Esophagus muscularis mucosa (tissue), 4 donors: ENCODE measurements around the gene NELFA. TPM values are rescaled to one million over a fixed set of nuclear protein-coding genes. Genes with fewer than 3 reads are reported as not detected.
"Not testable (repeated sequence)": the region's sequence is repeated elsewhere in the genome, so short reads cannot be mapped to it uniquely, and the experiment has no call there.

Experiments used
- DNase-seq: peaks from one replicate; pipeline ENCODE4 v3.0.0-alpha.2; 2017; ENCODE audit errors: extremely low spot score
- H3K27ac ChIP-seq, 4 donors: fragments of 200-600 bp; sonication (generic); replicated peaks in 1 of 4; 1 replicate in 3 of 4; 2 replicates in 1 of 4; pipeline ENCODE4 v1.5.1; 2016 to 2019; ENCODE audit warnings: mild to moderate bottlenecking in 1 of 4
- H3K27me3 ChIP-seq, 4 donors: fragments of 200-600 bp; sonication (generic); one replicate each; pipeline versions ENCODE4 v1.5.1 to v1.6.0; 2016 to 2019
- H3K36me3 ChIP-seq, 4 donors: fragments of 200-600 bp; sonication (generic); one replicate each; pipeline ENCODE4 v1.5.1; 2016 to 2019
- H3K4me1 ChIP-seq, 4 donors: fragments of 200-600 bp; sonication (generic); one replicate each; pipeline ENCODE4 v1.5.1; 2016 to 2019
- H3K4me3 ChIP-seq, 4 donors: fragments of 200-600 bp; sonication (generic); 1 replicate in 2 of 4; 2 replicates in 2 of 4; pipeline ENCODE4 v1.5.1; 2016 to 2019; ENCODE audit warnings: mild to moderate bottlenecking in 4 of 4, moderate library complexity in 1 of 4
- H3K9me3 ChIP-seq, 4 donors: fragments of 200-600 bp; sonication (generic); 1 replicate in 3 of 4; 2 replicates in 1 of 4; pipeline ENCODE4 v1.5.1; 2016 to 2019
- EP300 ChIP-seq: sonication (generic); formaldehyde crosslinking; IDR thresholded peaks from one replicate; pipeline ENCODE4 v1.6.1; 2017; ENCODE audit warnings: antibody characterized with exemption
- POLR2A ChIP-seq: fragments of 450-650 bp; IDR thresholded peaks from one replicate; pipeline ENCODE4 v1.6.1; 2017; ENCODE audit warnings: antibody characterized with exemption, moderate library complexity, mild to moderate bottlenecking, low read depth
- POLR2AphosphoS5 ChIP-seq, 2 donors: sonication (generic); formaldehyde crosslinking; IDR thresholded peaks; one replicate each; pipeline ENCODE4 v1.6.1; 2017; ENCODE audit warnings: antibody characterized with exemption in 2 of 2
- WGBS: methylation state at CpG from one replicate; pipeline ENCODE4 v1.1.5; 2018; 5-methylcytosine and 5-hydroxymethylcytosine counted together
- intact Hi-C: fragments of 100-400 bp; cut with DNase I; formaldehyde crosslinking; loops from one replicate; pipeline ENCODE4 v1.15.1; 2023
- total RNA-seq, 4 donors: library from RNA; depleted of rRNA; stranded (reverse); fragments of >200 nt; gene quantifications; one replicate each; pipeline versions ENCODE4 v1.1.0 to v1.2.1, GENCODE V29; 2016
- TF ChIP-seq, protein P1 (sequence below), 3 experiments: fragments of 200-600 bp in 2 of 3; fragments of 450-650 bp in 1 of 3; sonication (generic) in 2 of 3; IDR thresholded peaks; one replicate each; pipeline ENCODE4 v1.5.1; 2017 to 2019; ENCODE audit warnings: antibody characterized with exemption in 3 of 3, mild to moderate bottlenecking in 2 of 3, moderate library complexity in 1 of 3

NELFA gene
- total RNA-seq, 4 donors from 2014 or later, result 15.4 to 23.7 (median 18.7) TPM

GRCh38 chr4:1994938-1995337 lies 13.8 kb downstream of the NELFA start:
- TF ChIP-seq POLR2A, result no peak
- TF ChIP-seq POLR2AphosphoS5 (IDR thresholded peaks at IDR 0.05), result no peak
- TF ChIP-seq, protein P1, sequence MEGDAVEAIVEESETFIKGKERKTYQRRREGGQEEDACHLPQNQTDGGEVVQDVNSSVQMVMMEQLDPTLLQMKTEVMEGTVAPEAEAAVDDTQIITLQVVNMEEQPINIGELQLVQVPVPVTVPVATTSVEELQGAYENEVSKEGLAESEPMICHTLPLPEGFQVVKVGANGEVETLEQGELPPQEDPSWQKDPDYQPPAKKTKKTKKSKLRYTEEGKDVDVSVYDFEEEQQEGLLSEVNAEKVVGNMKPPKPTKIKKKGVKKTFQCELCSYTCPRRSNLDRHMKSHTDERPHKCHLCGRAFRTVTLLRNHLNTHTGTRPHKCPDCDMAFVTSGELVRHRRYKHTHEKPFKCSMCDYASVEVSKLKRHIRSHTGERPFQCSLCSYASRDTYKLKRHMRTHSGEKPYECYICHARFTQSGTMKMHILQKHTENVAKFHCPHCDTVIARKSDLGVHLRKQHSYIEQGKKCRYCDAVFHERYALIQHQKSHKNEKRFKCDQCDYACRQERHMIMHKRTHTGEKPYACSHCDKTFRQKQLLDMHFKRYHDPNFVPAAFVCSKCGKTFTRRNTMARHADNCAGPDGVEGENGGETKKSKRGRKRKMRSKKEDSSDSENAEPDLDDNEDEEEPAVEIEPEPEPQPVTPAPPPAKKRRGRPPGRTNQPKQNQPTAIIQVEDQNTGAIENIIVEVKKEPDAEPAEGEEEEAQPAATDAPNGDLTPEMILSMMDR (IDR thresholded peaks at IDR 0.05), result no peak
- TF ChIP-seq EP300, result no peak
- intact Hi-C loops, result no loop called here
- no peak for DNase-seq
- Histone ChIP-seq H3K4me3 (no peak overlapping the region), H3K27ac (no peak overlapping the region), H3K36me3 (peaks cover 0 to 27% (median 20%) of the 10 kb centered on the region in 4 donors), H3K4me1 (peaks cover 0 to 15% (median 8%) of the 10 kb centered on the region in 4 donors), H3K9me3 (peaks cover 0 to 5% (median 0%) of the 10 kb centered on the region in 4 donors), H3K27me3 (no peaks in the 10 kb centered on the region)
- 91% methylated on average over 1 of the region's 1 CpG for WGBS

DNA sequence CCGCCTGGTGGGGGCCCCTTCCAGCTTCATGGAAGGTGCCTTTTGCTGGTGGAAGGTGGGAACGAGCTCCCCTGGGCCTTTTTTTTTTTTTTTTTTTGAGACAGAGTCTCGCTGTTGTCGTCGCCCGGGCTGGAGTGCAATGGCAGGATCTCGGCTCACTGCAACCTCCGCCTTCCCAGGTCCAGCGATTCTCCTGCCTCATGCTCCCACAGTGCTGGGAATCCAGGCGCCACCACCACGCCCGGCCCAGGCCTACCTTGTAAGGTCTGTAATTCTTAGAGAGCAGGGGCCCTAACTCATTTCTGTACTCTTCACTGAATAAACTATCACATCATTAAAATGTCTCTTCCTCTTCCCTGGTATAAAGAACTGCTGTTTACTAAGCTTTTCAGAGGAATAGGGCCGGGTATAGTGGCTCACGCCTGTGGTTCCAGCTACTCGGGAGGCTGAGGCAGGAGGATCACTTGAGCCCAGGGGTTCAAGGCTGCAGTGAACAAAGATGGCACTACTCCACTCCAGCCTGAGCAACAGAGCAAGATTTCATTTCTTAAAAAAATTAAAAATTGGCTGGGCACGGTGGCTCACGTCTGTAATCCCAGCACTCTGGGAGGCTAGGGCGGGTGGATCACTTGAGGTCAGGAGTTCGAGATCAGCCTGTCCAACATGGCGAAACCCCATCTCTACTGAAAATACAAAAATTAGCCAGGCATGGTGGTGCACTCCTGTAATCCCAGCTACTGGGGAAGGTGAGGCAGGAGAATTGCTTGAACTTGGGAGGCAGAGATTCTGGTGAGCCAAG lies 14.9 kb downstream of the NELFA start:
- DNase-seq, intact Hi-C loops, H3K27me3 ChIP-seq, H3K4me3 ChIP-seq, H3K27ac ChIP-seq, H3K9me3 ChIP-seq: not testable (repeated sequence)
- peaks cover 0 to 15% (median 8%) of the 10 kb centered on the region in 4 donors for H3K4me1 ChIP-seq
- H3K36me3 ChIP-seq, result peaks cover 10 to 37% (median 30%) of the 10 kb centered on the region in 4 donors
- 93% methylated on average over 20 of the region's 20 CpGs for WGBS

GRCh38 chr4:1993169-1993516 lies 15.6 kb downstream of the NELFA start:
- H3K27ac ChIP-seq, result no peak overlapping the region
- H3K4me1 ChIP-seq, result peaks cover 0 to 15% (median 8%) of the 10 kb centered on the region in 4 donors
- H3K27me3 ChIP-seq, result no peaks in the 10 kb centered on the region
- peaks cover 0 to 5% (median 0%) of the 10 kb centered on the region in 4 donors for H3K9me3 ChIP-seq
- intact Hi-C loops, result no loop called here
- no peak for TF ChIP-seq POLR2A
- no peak for TF ChIP-seq POLR2AphosphoS5 (IDR thresholded peaks at IDR 0.05)
- no peak for TF ChIP-seq EP300
- TF ChIP-seq, protein P1 (IDR thresholded peaks at IDR 0.05), result no peak
- no peak overlapping the region for H3K4me3 ChIP-seq
- H3K36me3 ChIP-seq, result peaks cover 10 to 45% (median 38%) of the 10 kb centered on the region in 4 donors
- WGBS, result 86% methylated on average over 19 of the region's 19 CpGs
- no peak for DNase-seq

- Histone ChIP-seq H3K27ac (no peak overlapping the region), H3K4me1 (peaks cover 0 to 15% (median 8%) of the 10 kb centered on the region in 4 donors), H3K27me3 (no peaks in the 10 kb centered on the region), H3K4me3 (no peak overlapping the region), H3K36me3 (peaks cover 15 to 46% (median 43%) of the 10 kb centered on the region in 4 donors), H3K9me3 (peaks cover 0 to 3% (median 0%) of the 10 kb centered on the region in 4 donors)
- no peak for DNase-seq
- TF ChIP-seq, protein P1 (IDR thresholded peaks at IDR 0.05), result no peak
- no peak for TF ChIP-seq POLR2A
- no peak for TF ChIP-seq EP300
- no peak for TF ChIP-seq POLR2AphosphoS5 (IDR thresholded peaks at IDR 0.05)
- intact Hi-C loops, result no loop called here
- WGBS, result 77% methylated on average over 23 of the region's 45 CpGs
These were observed 16.2 kb downstream of the NELFA start for GRCh38 chr4:1992468-1993168.

DNA sequence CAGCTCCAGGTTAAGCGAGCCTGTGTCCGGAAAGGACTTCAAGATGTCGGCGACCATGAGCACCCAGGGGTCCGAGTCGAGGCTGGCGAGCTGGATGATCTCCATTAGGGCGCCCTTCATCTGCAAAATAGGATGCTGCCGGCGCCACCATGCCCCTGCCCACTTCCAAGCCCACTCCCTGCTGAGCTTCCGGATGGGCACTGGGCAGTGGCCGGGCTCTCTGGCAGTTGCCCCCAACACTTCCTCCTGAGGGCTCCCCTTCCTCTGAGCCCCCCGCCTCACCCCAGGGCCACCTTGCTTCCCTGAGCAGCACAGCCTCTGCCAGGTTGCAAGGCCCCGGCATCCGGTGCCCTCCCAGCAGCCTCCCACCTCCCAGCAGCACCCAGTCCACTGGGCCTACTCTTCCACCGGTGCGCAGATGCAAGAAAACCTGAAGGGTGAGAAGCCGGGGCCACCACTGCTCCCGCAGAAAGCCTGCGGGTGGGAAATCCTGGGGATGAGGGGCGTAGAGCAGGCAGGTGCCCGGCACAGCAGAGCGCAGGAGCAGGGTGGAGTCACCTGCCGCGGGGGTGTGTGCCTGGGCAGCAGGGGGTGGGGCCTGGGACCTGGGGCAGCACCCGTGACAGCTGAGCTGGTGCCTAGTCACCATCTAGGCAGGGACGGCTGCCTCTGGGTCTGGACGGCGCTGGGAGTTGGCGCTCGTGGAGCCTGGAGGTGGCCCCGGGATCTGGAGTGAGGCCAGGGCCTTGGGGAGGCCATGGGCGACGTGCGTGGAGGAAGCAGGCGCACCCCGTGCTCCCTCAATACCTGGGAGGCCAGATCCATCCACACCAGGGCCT lies 17.0 kb downstream of the NELFA start:
- peaks cover 0 to 15% (median 8%) of the 10 kb centered on the region in 4 donors for H3K4me1 ChIP-seq
- 90% methylated on average over 22 of the region's 37 CpGs for WGBS
- H3K9me3 ChIP-seq, result no peaks in the 10 kb centered on the region
- TF ChIP-seq, protein P1 (IDR thresholded peaks at IDR 0.05), result no peak
- TF ChIP-seq POLR2AphosphoS5 (IDR thresholded peaks at IDR 0.05) (no peak), POLR2A (no peak), EP300 (no peak)
- no peak overlapping the region for H3K27ac ChIP-seq
- H3K4me3 ChIP-seq, result no peak overlapping the region
- DNase-seq, result no peak
- intact Hi-C loops, result no loop called here
- no peaks in the 10 kb centered on the region for H3K27me3 ChIP-seq
- H3K36me3 ChIP-seq, result peaks cover 23 to 54% (median 51%) of the 10 kb centered on the region in 4 donors
